ENCODE measurements around the gene SMAD2. TPM values are rescaled to one million over a fixed set of nuclear protein-coding genes. Genes with fewer than 3 reads are reported as not detected.
A peak's percentile ranks its signal among the peaks of the same experiment; 100 is the strongest.

Gene SMAD2
- total RNA-seq, 4 donors from 2014 or later: 91.1 to 157 (median 129) TPM

- Histone ChIP-seq H3K4me1 (peaks cover 15 to 19% of the 10 kb centered on the region in 2 donors), H3K4me3 (replicated peaks in 1 of 3) (no peak overlapping the region), H3K27ac (no peak overlapping the region), H3K36me3 (no peaks in the 10 kb centered on the region), H3K27me3 (no peaks in the 10 kb centered on the region), H3K9me3 (no peaks in the 10 kb centered on the region)
- WGBS, 2 donors: 88 to 96% methylated on average over 3 of the region's 3 CpGs
- intact Hi-C loops (cut with DNase I): no loop called here
- TF ChIP-seq POLR2A (IDR thresholded peaks at IDR 0.05) (no peak), CTCF (IDR thresholded peaks at IDR 0.05) (no peak)
- no peak for DNase-seq
Measured at GRCh38 chr18:47877892-47878291, 52.6 kb downstream of the SMAD2 start.

- intact Hi-C loops (cut with DNase I): no loop called here
- no peaks in the 10 kb centered on the region for H3K36me3 ChIP-seq
Measured at GRCh38 chr18:47876813-47877212, 53.6 kb downstream of the SMAD2 start.

GRCh38 chr18:47873625-47874024 is 56.8 kb downstream of the SMAD2 start:
- TF ChIP-seq CTCF (IDR thresholded peaks at IDR 0.05) (no peak), POLR2A (IDR thresholded peaks at IDR 0.05) (no peak)
- Histone ChIP-seq H3K9me3 (no peaks in the 10 kb centered on the region), H3K36me3 (no peaks in the 10 kb centered on the region), H3K27ac (peak overlapping the region in 2 of 3 donors; percentile 20 to 37), H3K27me3 (no peaks in the 10 kb centered on the region), H3K4me3 (replicated peaks in 1 of 3) (no peak overlapping the region), H3K4me1 (peaks cover 22 to 35% of the 10 kb centered on the region in 2 donors)
- peak; percentile 11 to 15 for DNase-seq
- intact Hi-C loops (cut with DNase I): no loop called here

More at GRCh38 chr18:47876813-47877212, 53.6 kb downstream of the SMAD2 start:
- peak in 1 of 6 experiments; percentile 6 for TF ChIP-seq CTCF (IDR thresholded peaks at IDR 0.05)
- TF ChIP-seq POLR2A (IDR thresholded peaks at IDR 0.05): no peak
- 94 to 95% methylated on average over 2 of the region's 2 CpGs for WGBS, 2 donors
- H3K4me1 ChIP-seq: peaks cover 17 to 22% of the 10 kb centered on the region in 2 donors
- H3K27ac ChIP-seq: no peak overlapping the region
- H3K4me3 ChIP-seq (replicated peaks in 1 of 3): no peak overlapping the region
- H3K9me3 ChIP-seq: no peaks in the 10 kb centered on the region
- H3K27me3 ChIP-seq: no peaks in the 10 kb centered on the region
- no peak for DNase-seq

- no peak for TF ChIP-seq CTCF (IDR thresholded peaks at IDR 0.05)
- TF ChIP-seq POLR2A (IDR thresholded peaks at IDR 0.05): no peak
- 96 to 99% methylated on average over 6 of the region's 6 CpGs for WGBS, 2 donors
- no peak overlapping the region for H3K4me3 ChIP-seq (replicated peaks in 1 of 3)
- H3K36me3 ChIP-seq: no peaks in the 10 kb centered on the region
- no peaks in the 10 kb centered on the region for H3K9me3 ChIP-seq
- peaks cover 27 to 41% of the 10 kb centered on the region in 2 donors for H3K4me1 ChIP-seq
- no peaks in the 10 kb centered on the region for H3K27me3 ChIP-seq
- H3K27ac ChIP-seq: no peak overlapping the region
- no peak for DNase-seq
- intact Hi-C loops (cut with DNase I): no loop called here
Measured at GRCh38 chr18:47872426-47872825, 58.0 kb downstream of the SMAD2 start.

GRCh38 chr18:47871288-47871687 is 59.2 kb downstream of the SMAD2 start:
- Histone ChIP-seq H3K9me3 (no peaks in the 10 kb centered on the region), H3K27ac (no peak overlapping the region), H3K4me1 (peaks cover 27 to 41% of the 10 kb centered on the region in 2 donors), H3K27me3 (no peaks in the 10 kb centered on the region), H3K4me3 (replicated peaks in 1 of 3) (no peak overlapping the region), H3K36me3 (no peaks in the 10 kb centered on the region)
- intact Hi-C loops (cut with DNase I): no loop called here
- 88 to 96% methylated on average over 3 of the region's 3 CpGs for WGBS, 2 donors
- DNase-seq: no peak
- TF ChIP-seq CTCF (IDR thresholded peaks at IDR 0.05): no peak
- TF ChIP-seq POLR2A (IDR thresholded peaks at IDR 0.05): no peak

Measured in thyroid gland (tissue), 4 donors.